K562 (cell line): ENCODE results near the gene MTFR2. TPM values are rescaled to one million over a fixed set of nuclear protein-coding genes. Genes with fewer than 3 reads are reported as not detected.

Experiments
- BCL6 ChIP-seq: fragments of 250-450 bp; sonication (Bioruptor Pico); IDR thresholded peaks from 2 replicates; pipeline ENCODE4 v1.4.0; 2020
- CBX1 ChIP-seq: sonication (generic); IDR thresholded peaks from 2 replicates; pipeline ENCODE4 v1.6.1; 2016; ENCODE audit warnings: antibody characterized with exemption, low read depth, mild to moderate bottlenecking
- ETV1 ChIP-seq: fragments of 450-650 bp; conservative IDR thresholded peaks from 2 replicates; pipeline ENCODE4 v1.6.1; 2016; ENCODE audit warnings: missing genetic modification characterization, control low read depth, low read depth, missing compliant biosample characterization
- L3MBTL2 ChIP-seq: fragments of 450-650 bp; IDR thresholded peaks from 2 replicates; pipeline ENCODE4 v1.6.1; 2016; ENCODE audit warnings: mild to moderate bottlenecking, moderate library complexity
- LEF1 ChIP-seq: fragments of 450-650 bp; IDR thresholded peaks from 2 replicates; pipeline ENCODE4 v1.6.1; 2016; ENCODE audit warnings: mild to moderate bottlenecking
- MEF2A ChIP-seq: IDR thresholded peaks from 2 replicates; pipeline ENCODE4 v1.6.1; 2011; ENCODE audit warnings: low read depth, mild to moderate bottlenecking, low read length, moderate library complexity; ENCODE audit not compliant: control insufficient read depth
- MXI1 ChIP-seq: IDR thresholded peaks from 2 replicates; pipeline ENCODE4 v1.6.1; 2011; ENCODE audit warnings: low read depth, mild to moderate bottlenecking, improper control_type of control experiment, low read length
- NFRKB ChIP-seq: fragments of 450-650 bp; IDR thresholded peaks from 2 replicates; pipeline ENCODE4 v1.6.1; 2016; ENCODE audit warnings: low read depth
- POLR2AphosphoS5 ChIP-seq: IDR thresholded peaks from 2 replicates; pipeline ENCODE4 v1.6.1; 2011; ENCODE audit warnings: mild to moderate bottlenecking, low read depth, low read length, moderate library complexity; ENCODE audit not compliant: control insufficient read depth, insufficient read depth
- SMARCA4 ChIP-seq: fragments of 450-650 bp; IDR thresholded peaks from 2 replicates; pipeline ENCODE4 v1.6.1; 2016
- SP2 ChIP-seq: IDR thresholded peaks from 2 replicates; pipeline ENCODE4 v1.6.1; 2011; ENCODE audit warnings: mild to moderate bottlenecking, low read depth, low read length, moderate library complexity; ENCODE audit not compliant: poor library complexity, severe bottlenecking; ENCODE audit errors: extremely low read depth
- TAF9B ChIP-seq: fragments of 450-650 bp; IDR thresholded peaks from 2 replicates; pipeline ENCODE4 v1.6.1; 2018; ENCODE audit warnings: mild to moderate bottlenecking; ENCODE audit not compliant: partially characterized antibody
- ZNF253 ChIP-seq: fragments of 250-450 bp; sonication (Bioruptor Pico); conservative IDR thresholded peaks from 2 replicates; pipeline ENCODE4 v1.6.1; 2021; ENCODE audit warnings: mild to moderate bottlenecking
- polyA plus RNA-seq, 8 experiments: library from polyadenylated mRNA; depleted of rRNA in 4 of 8; stranded (reverse) in 5 of 8; unstranded in 3 of 8; fragments of >200 nt; fragmentation: Nextera tagmentation in 2 of 8; fragmentation: Illumina TruSeq in 1 of 8; extraction: Ambion mirVana in 2 of 8; extraction: Trizol in 1 of 8; gene quantifications; 2 replicates each; pipeline versions ENCODE4 v1.2.1 to v1.2.3, GENCODE V29; 2011 to 2014; ENCODE audit warnings: inconsistent platforms in 1 of 8, missing spikeins in 1 of 8
- total RNA-seq, 7 experiments: library from RNA; depleted of rRNA in 6 of 7; stranded (reverse); fragments of >200 nt in 6 of 7; fragmentation: Illumina TruSeq in 2 of 7; extraction: Trizol in 2 of 7; gene quantifications; 2 replicates each; pipeline versions ENCODE4 v1.2.1 to v1.2.3, GENCODE V29; 2011 to 2021; ENCODE audit warnings: low replicate concordance in 1 of 7
- TF ChIP-seq, protein P1 (sequence below): fragments of 450-650 bp; IDR thresholded peaks from 2 replicates; pipeline ENCODE4 v1.6.1; 2016; ENCODE audit warnings: mild to moderate bottlenecking, moderate library complexity
- TF ChIP-seq, protein P2 (sequence below): fragments of 450-650 bp; IDR thresholded peaks from 2 replicates; pipeline ENCODE4 v1.6.1; 2014; ENCODE audit warnings: low read depth, mild to moderate bottlenecking, moderate library complexity, borderline replicate concordance

Gene MTFR2
- total and polyA plus RNA-seq, 9 of the 15 experiments (the other 6 are each of a cell fraction or from before 2014, with no cell fraction given) = 10.1 to 63.3 (median 45.9) TPM

DNA sequence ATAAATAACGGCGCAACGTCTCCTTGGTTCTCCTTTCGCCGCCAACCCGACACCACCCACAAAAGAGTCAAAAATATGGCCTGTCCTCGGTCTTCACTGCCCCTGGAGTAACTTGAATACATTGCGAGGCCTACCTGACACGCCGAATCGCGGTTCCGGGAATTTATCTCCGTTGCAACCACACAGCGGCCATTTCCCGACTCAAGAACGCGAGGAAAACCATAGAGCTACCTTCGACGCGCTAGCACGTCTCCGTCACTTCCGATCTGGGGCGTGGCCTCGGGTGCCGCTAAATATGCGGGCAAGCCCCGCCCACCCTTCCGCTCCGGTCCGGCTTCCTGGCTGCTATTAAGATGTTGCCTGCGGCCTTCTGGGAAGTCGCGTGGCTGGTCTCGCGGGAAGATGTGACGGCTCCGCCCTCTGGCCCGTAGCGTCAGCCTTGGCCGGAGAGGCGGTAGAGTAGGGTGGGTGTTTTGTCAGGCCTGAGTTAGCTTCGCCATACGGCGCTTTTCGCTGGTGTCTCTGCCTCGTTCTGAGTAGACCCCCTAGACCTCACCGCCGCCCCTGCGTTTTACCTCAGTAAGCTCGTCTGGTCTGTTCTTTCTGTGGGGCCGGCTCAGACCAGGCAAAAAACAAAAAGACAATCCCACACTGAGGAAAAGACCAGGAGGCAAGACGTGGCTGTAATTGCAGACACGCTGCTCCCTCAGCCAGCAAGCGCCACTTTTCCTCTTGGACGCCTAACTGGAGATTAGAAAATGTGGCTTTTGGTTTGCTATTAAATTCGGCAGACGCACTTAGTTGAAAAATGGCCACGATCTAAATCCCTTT is 39.7 kb upstream of the MTFR2 start, which contains the start of gene BCLAF1 (continued):
- TF ChIP-seq, protein P1, sequence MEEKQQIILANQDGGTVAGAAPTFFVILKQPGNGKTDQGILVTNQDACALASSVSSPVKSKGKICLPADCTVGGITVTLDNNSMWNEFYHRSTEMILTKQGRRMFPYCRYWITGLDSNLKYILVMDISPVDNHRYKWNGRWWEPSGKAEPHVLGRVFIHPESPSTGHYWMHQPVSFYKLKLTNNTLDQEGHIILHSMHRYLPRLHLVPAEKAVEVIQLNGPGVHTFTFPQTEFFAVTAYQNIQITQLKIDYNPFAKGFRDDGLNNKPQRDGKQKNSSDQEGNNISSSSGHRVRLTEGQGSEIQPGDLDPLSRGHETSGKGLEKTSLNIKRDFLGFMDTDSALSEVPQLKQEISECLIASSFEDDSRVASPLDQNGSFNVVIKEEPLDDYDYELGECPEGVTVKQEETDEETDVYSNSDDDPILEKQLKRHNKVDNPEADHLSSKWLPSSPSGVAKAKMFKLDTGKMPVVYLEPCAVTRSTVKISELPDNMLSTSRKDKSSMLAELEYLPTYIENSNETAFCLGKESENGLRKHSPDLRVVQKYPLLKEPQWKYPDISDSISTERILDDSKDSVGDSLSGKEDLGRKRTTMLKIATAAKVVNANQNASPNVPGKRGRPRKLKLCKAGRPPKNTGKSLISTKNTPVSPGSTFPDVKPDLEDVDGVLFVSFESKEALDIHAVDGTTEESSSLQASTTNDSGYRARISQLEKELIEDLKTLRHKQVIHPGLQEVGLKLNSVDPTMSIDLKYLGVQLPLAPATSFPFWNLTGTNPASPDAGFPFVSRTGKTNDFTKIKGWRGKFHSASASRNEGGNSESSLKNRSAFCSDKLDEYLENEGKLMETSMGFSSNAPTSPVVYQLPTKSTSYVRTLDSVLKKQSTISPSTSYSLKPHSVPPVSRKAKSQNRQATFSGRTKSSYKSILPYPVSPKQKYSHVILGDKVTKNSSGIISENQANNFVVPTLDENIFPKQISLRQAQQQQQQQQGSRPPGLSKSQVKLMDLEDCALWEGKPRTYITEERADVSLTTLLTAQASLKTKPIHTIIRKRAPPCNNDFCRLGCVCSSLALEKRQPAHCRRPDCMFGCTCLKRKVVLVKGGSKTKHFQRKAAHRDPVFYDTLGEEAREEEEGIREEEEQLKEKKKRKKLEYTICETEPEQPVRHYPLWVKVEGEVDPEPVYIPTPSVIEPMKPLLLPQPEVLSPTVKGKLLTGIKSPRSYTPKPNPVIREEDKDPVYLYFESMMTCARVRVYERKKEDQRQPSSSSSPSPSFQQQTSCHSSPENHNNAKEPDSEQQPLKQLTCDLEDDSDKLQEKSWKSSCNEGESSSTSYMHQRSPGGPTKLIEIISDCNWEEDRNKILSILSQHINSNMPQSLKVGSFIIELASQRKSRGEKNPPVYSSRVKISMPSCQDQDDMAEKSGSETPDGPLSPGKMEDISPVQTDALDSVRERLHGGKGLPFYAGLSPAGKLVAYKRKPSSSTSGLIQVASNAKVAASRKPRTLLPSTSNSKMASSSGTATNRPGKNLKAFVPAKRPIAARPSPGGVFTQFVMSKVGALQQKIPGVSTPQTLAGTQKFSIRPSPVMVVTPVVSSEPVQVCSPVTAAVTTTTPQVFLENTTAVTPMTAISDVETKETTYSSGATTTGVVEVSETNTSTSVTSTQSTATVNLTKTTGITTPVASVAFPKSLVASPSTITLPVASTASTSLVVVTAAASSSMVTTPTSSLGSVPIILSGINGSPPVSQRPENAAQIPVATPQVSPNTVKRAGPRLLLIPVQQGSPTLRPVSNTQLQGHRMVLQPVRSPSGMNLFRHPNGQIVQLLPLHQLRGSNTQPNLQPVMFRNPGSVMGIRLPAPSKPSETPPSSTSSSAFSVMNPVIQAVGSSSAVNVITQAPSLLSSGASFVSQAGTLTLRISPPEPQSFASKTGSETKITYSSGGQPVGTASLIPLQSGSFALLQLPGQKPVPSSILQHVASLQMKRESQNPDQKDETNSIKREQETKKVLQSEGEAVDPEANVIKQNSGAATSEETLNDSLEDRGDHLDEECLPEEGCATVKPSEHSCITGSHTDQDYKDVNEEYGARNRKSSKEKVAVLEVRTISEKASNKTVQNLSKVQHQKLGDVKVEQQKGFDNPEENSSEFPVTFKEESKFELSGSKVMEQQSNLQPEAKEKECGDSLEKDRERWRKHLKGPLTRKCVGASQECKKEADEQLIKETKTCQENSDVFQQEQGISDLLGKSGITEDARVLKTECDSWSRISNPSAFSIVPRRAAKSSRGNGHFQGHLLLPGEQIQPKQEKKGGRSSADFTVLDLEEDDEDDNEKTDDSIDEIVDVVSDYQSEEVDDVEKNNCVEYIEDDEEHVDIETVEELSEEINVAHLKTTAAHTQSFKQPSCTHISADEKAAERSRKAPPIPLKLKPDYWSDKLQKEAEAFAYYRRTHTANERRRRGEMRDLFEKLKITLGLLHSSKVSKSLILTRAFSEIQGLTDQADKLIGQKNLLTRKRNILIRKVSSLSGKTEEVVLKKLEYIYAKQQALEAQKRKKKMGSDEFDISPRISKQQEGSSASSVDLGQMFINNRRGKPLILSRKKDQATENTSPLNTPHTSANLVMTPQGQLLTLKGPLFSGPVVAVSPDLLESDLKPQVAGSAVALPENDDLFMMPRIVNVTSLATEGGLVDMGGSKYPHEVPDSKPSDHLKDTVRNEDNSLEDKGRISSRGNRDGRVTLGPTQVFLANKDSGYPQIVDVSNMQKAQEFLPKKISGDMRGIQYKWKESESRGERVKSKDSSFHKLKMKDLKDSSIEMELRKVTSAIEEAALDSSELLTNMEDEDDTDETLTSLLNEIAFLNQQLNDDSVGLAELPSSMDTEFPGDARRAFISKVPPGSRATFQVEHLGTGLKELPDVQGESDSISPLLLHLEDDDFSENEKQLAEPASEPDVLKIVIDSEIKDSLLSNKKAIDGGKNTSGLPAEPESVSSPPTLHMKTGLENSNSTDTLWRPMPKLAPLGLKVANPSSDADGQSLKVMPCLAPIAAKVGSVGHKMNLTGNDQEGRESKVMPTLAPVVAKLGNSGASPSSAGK = no peak
- peak; percentile 93 for TF ChIP-seq TAF9B
- TF ChIP-seq SP2 = peak; percentile 11
- TF ChIP-seq, protein P2, sequence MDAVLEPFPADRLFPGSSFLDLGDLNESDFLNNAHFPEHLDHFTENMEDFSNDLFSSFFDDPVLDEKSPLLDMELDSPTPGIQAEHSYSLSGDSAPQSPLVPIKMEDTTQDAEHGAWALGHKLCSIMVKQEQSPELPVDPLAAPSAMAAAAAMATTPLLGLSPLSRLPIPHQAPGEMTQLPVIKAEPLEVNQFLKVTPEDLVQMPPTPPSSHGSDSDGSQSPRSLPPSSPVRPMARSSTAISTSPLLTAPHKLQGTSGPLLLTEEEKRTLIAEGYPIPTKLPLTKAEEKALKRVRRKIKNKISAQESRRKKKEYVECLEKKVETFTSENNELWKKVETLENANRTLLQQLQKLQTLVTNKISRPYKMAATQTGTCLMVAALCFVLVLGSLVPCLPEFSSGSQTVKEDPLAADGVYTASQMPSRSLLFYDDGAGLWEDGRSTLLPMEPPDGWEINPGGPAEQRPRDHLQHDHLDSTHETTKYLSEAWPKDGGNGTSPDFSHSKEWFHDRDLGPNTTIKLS = peak; percentile 71
- TF ChIP-seq LEF1 = peak; percentile 52; the same call in 1 of the 2 replicates
- TF ChIP-seq NFRKB = peak; percentile 99
- TF ChIP-seq MXI1 = no peak
- TF ChIP-seq L3MBTL2 = peak; percentile 76; the same call in 1 of the 2 replicates
- 0 out of 2 replicates have a peak, but pooled peaks have one; percentile 58 for TF ChIP-seq ZNF253 (CRISPR knock-in tag)
- TF ChIP-seq MEF2A = peak; percentile 32; the same call in 1 of the 2 replicates
- TF ChIP-seq ETV1 (tag) = peak; percentile 95
- peak; percentile 68; the same call in 1 of the 2 replicates for TF ChIP-seq CBX1
- TF ChIP-seq BCL6 (CRISPR knock-in tag) = peak; percentile 39; the same call in 1 of the 2 replicates
- peak; percentile 99 for TF ChIP-seq POLR2AphosphoS5
- peak; percentile 63; the same call in 1 of the 2 replicates for TF ChIP-seq SMARCA4
